Activated CD4-positive, alpha-beta memory T cell treated with anti-CD3 and anti-CD28 coated beads, Interleukin-2, amount 10 ng/mL, durations not matched to agents 7 days and 5 days (primary cell): ENCODE measurements around the gene NRROS. TPM values are rescaled to one million over a fixed set of nuclear protein-coding genes. Genes with fewer than 3 reads are reported as not detected.

Experiments used
- total RNA-seq, 2 experiments: library from RNA; stranded (reverse); gene quantifications; one replicate each; pipeline ENCODE4 v1.2.3, GENCODE V29; 2021

NRROS gene
- total RNA-seq, 2 experiments from 2014 or later = 50.1 to 52.8 TPM

Other genes starting within 250 kb of the NRROS start
- 10 to 100 TPM; 55.9 to 60.5 TPM for gene UBXN7, start 207.3 kb upstream of the NRROS start, total RNA-seq
- 10 to 100 TPM; 45.0 to 45.6 TPM for gene RNF168, start 135.9 kb upstream of the NRROS start, total RNA-seq
- not detected for gene SMCO1, start 124.3 kb upstream of the NRROS start, total RNA-seq
- gene WDR53, start 71.1 kb upstream of the NRROS start, total RNA-seq = 10 to 100 TPM; 27.2 to 29.3 TPM
- 10 to 100 TPM; 19.7 TPM for gene FBXO45, start 71.0 kb upstream of the NRROS start, total RNA-seq
- gene CEP19, start 72.6 kb downstream of the NRROS start, total RNA-seq = 1 to 10 TPM; 5.3 to 5.5 TPM
- 10 to 100 TPM; 47.2 to 50.0 TPM for gene PIGX, start 72.7 kb downstream of the NRROS start, total RNA-seq
- 100 to 1,000 TPM; 118 to 119 TPM for gene PAK2, start 100.2 kb downstream of the NRROS start, total RNA-seq
- gene SENP5, start 228.2 kb downstream of the NRROS start, total RNA-seq = 10 to 100 TPM; 37.9 to 42.3 TPM